ENCODE results near the gene PNPLA7.

DNA sequence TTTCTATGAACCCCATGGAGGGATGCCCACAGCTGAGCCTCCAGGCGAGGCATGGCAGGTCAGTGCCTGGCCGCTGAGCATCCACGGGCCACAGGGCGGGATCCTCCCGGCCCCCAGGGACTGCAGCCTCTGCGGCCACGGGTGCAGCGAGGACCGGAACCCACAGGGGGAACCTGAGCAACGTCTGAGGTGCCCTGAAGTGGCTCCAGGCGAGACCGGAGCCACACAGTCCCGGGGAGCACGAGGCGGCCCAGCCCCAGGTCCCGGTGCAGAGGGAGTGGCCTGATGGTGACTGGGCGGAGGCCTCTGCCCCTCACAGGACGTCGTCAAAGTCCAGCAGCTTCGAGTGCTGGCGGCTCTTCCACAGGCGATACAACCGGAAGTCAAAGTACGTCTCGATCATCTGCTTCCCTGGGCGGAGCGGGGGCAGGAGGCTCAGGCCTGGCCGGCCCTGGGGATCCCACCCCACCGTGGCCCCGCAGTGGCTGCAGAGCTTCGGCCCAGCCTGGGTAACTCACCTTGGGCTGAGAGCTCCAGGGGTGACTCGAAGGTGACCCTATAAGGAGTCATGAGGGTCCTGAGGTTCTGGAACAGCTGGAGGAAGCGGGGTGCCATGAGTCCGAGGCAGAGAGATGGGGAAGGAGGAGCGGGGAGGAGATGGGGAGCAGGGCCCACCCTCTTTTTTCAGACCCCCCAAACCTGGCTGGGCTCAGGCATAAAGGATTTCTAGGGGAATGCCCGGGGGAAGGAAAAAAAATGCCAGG is 100.9 kb downstream of the PNPLA7 start:
- TF ChIP-seq, protein P1, sequence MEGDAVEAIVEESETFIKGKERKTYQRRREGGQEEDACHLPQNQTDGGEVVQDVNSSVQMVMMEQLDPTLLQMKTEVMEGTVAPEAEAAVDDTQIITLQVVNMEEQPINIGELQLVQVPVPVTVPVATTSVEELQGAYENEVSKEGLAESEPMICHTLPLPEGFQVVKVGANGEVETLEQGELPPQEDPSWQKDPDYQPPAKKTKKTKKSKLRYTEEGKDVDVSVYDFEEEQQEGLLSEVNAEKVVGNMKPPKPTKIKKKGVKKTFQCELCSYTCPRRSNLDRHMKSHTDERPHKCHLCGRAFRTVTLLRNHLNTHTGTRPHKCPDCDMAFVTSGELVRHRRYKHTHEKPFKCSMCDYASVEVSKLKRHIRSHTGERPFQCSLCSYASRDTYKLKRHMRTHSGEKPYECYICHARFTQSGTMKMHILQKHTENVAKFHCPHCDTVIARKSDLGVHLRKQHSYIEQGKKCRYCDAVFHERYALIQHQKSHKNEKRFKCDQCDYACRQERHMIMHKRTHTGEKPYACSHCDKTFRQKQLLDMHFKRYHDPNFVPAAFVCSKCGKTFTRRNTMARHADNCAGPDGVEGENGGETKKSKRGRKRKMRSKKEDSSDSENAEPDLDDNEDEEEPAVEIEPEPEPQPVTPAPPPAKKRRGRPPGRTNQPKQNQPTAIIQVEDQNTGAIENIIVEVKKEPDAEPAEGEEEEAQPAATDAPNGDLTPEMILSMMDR (IDR thresholded peaks at IDR 0.05 in 2 of 3, conservative IDR thresholded peaks at IDR 0.05 in 1 of 3; ENCODE audit: control insufficient read depth in 2 of 3, extremely low read depth in 1 of 3, insufficient read depth in 1 of 3, low read depth in 3 of 3, low read length in 3 of 3) = no peak
- TF ChIP-seq, protein P2, sequence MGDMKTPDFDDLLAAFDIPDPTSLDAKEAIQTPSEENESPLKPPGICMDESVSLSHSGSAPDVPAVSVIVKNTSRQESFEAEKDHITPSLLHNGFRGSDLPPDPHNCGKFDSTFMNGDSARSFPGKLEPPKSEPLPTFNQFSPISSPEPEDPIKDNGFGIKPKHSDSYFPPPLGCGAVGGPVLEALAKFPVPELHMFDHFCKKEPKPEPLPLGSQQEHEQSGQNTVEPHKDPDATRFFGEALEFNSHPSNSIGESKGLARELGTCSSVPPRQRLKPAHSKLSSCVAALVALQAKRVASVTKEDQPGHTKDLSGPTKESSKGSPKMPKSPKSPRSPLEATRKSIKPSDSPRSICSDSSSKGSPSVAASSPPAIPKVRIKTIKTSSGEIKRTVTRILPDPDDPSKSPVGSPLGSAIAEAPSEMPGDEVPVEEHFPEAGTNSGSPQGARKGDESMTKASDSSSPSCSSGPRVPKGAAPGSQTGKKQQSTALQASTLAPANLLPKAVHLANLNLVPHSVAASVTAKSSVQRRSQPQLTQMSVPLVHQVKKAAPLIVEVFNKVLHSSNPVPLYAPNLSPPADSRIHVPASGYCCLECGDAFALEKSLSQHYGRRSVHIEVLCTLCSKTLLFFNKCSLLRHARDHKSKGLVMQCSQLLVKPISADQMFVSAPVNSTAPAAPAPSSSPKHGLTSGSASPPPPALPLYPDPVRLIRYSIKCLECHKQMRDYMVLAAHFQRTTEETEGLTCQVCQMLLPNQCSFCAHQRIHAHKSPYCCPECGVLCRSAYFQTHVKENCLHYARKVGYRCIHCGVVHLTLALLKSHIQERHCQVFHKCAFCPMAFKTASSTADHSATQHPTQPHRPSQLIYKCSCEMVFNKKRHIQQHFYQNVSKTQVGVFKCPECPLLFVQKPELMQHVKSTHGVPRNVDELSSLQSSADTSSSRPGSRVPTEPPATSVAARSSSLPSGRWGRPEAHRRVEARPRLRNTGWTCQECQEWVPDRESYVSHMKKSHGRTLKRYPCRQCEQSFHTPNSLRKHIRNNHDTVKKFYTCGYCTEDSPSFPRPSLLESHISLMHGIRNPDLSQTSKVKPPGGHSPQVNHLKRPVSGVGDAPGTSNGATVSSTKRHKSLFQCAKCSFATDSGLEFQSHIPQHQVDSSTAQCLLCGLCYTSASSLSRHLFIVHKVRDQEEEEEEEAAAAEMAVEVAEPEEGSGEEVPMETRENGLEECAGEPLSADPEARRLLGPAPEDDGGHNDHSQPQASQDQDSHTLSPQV (IDR thresholded peaks at IDR 0.05) = no peak
- TF ChIP-seq CBFB (IDR thresholded peaks at IDR 0.05; ENCODE audit: low read depth) (no peak), NFXL1 (IDR thresholded peaks at IDR 0.05; ENCODE audit: borderline replicate concordance) (no peak), MYC (IDR thresholded peaks at IDR 0.05; ENCODE audit: insufficient read depth, insufficient read length, insufficient replicate concordance, low read length, severe bottlenecking) (no peak), TAF1 (IDR thresholded peaks at IDR 0.05; ENCODE audit: borderline replicate concordance, low read depth, low read length) (no peak), CHD2 (IDR thresholded peaks at IDR 0.05; ENCODE audit: borderline replicate concordance, low read depth, low read length) (no peak), ZSCAN29 (IDR thresholded peaks at IDR 0.05) (no peak), BMI1 (IDR thresholded peaks at IDR 0.05; ENCODE audit: borderline replicate concordance) (no peak), POLR2AphosphoS5 (IDR thresholded peaks at IDR 0.05; ENCODE audit: low read length) (no peak)

All from GM12878 (cell line).